Breast epithelium (tissue), 4 donors: Measurements from ENCODE around the gene TTC4. TPM values are rescaled to one million over a fixed set of nuclear protein-coding genes. Genes with fewer than 3 reads are reported as not detected.

Experiments
- DNase-seq, 2 donors: peaks; one replicate each; pipeline ENCODE4 v3.0.0-alpha.2; 2019; ENCODE audit warnings: low spot score in 2 of 2
- H3K27ac ChIP-seq, 2 donors: fragments of 200-600 bp; sonication (generic) in 1 of 2; one replicate each; pipeline ENCODE4 v1.5.1; 2016 to 2019; ENCODE audit warnings: mild to moderate bottlenecking in 1 of 2
- H3K27me3 ChIP-seq, 2 donors: fragments of 200-600 bp; sonication (generic) in 1 of 2; one replicate each; pipeline versions ENCODE4 v1.5.1 to v1.6.0; 2017 to 2019; ENCODE audit warnings: control low read depth in 1 of 2, mild to moderate bottlenecking in 1 of 2
- H3K36me3 ChIP-seq: fragments of 200-600 bp; one replicate; pipeline ENCODE4 v1.5.1; 2019
- H3K4me1 ChIP-seq, 2 donors: fragments of 200-600 bp; sonication (generic); one replicate each; pipeline ENCODE4 v1.5.1; 2016 to 2019; ENCODE audit warnings: control low read depth in 1 of 2
- H3K4me3 ChIP-seq, 3 donors: fragments of 200-600 bp; sonication (generic); 1 replicate in 2 of 3; 2 replicates in 1 of 3; pipeline ENCODE4 v1.5.1; 2016 to 2019; ENCODE audit warnings: mild to moderate bottlenecking in 3 of 3, moderate library complexity in 2 of 3
- H3K9me3 ChIP-seq, 2 donors: fragments of 200-600 bp; sonication (generic) in 1 of 2; one replicate each; pipeline ENCODE4 v1.5.1; 2016 to 2019; ENCODE audit warnings: control low read depth in 1 of 2
- POLR2A ChIP-seq: fragments of 450-650 bp; IDR thresholded peaks from one replicate; pipeline ENCODE4 v1.6.1; 2016; ENCODE audit warnings: antibody characterized with exemption, mild to moderate bottlenecking, moderate library complexity
- POLR2AphosphoS5 ChIP-seq, 3 donors: sonication (generic); formaldehyde crosslinking; IDR thresholded peaks; one replicate each; pipeline ENCODE4 v1.6.1; 2017; ENCODE audit warnings: antibody characterized with exemption in 3 of 3
- intact Hi-C: fragments of 100-400 bp; cut with DNase I; formaldehyde crosslinking; loops from one replicate; pipeline ENCODE4 v1.15.1; 2023; ENCODE audit warnings: low total_unique reads
- total RNA-seq, 3 donors: library from RNA; depleted of rRNA; stranded (reverse); fragments of >200 nt; gene quantifications; one replicate each; pipeline ENCODE4 v1.1.0, GENCODE V29; 2016
- TF ChIP-seq, protein P1 (sequence below), 3 donors: fragments of 450-650 bp; IDR thresholded peaks; one replicate each; pipeline ENCODE4 v1.5.1; 2016 to 2017; ENCODE audit warnings: antibody characterized with exemption in 3 of 3, mild to moderate bottlenecking in 3 of 3, moderate library complexity in 3 of 3

Gene TTC4
- total RNA-seq, 3 donors from 2014 or later = 18.2 to 33.8 (median 26.9) TPM

DNA sequence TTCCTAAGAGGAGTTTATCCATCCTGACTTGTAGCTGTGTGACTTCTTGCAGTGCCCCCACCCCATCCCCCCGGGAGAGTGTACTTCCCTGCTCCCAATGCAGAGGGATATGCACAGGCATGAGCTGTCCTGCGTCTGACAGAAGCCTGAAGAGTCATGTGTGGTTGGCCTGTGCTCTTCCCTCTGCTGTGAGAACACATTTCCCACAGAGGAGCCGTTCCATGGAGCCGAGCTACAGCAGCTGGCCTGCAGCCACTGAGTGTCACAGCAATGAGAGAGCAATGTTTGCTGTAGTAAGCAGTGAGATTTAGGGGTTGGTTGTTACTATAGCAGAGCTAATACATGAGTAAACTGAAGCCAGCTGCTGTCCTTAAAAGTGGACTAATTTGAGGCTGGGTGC, 26.6 kb downstream of the TTC4 start:
- no peak for DNase-seq
- Histone ChIP-seq H3K27me3 (no peaks in the 10 kb centered on the region), H3K4me1 (no peaks in the 10 kb centered on the region), H3K27ac (no peak overlapping the region), H3K4me3 (no peak overlapping the region), H3K9me3 (no peaks in the 10 kb centered on the region), H3K36me3 (peaks cover 5% of the 10 kb centered on the region)
- intact Hi-C loops = no loop called here
- TF ChIP-seq POLR2AphosphoS5 (IDR thresholded peaks at IDR 0.05) (no peak), POLR2A (no peak)
- TF ChIP-seq, protein P1, sequence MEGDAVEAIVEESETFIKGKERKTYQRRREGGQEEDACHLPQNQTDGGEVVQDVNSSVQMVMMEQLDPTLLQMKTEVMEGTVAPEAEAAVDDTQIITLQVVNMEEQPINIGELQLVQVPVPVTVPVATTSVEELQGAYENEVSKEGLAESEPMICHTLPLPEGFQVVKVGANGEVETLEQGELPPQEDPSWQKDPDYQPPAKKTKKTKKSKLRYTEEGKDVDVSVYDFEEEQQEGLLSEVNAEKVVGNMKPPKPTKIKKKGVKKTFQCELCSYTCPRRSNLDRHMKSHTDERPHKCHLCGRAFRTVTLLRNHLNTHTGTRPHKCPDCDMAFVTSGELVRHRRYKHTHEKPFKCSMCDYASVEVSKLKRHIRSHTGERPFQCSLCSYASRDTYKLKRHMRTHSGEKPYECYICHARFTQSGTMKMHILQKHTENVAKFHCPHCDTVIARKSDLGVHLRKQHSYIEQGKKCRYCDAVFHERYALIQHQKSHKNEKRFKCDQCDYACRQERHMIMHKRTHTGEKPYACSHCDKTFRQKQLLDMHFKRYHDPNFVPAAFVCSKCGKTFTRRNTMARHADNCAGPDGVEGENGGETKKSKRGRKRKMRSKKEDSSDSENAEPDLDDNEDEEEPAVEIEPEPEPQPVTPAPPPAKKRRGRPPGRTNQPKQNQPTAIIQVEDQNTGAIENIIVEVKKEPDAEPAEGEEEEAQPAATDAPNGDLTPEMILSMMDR (IDR thresholded peaks at IDR 0.05) = no peak

GRCh38 chr1:54743416-54744226, 28.0 kb downstream of the TTC4 start:
- Histone ChIP-seq H3K4me1 (no peaks in the 10 kb centered on the region), H3K9me3 (no peaks in the 10 kb centered on the region), H3K27ac (no peak overlapping the region), H3K4me3 (no peak overlapping the region), H3K36me3 (peaks cover 5% of the 10 kb centered on the region), H3K27me3 (no peaks in the 10 kb centered on the region)
- no peak for DNase-seq
- intact Hi-C loops = no loop called here
- TF ChIP-seq POLR2A (no peak), POLR2AphosphoS5 (IDR thresholded peaks at IDR 0.05) (no peak)
- TF ChIP-seq, protein P1 (IDR thresholded peaks at IDR 0.05) = no peak

GRCh38 chr1:54744696-54745095, 29.0 kb downstream of the TTC4 start:
- DNase-seq = no peak
- Histone ChIP-seq H3K36me3 (peaks cover 5% of the 10 kb centered on the region), H3K27me3 (no peaks in the 10 kb centered on the region), H3K4me3 (no peak overlapping the region), H3K9me3 (no peaks in the 10 kb centered on the region), H3K27ac (no peak overlapping the region), H3K4me1 (no peaks in the 10 kb centered on the region)
- TF ChIP-seq POLR2A = no peak
- no peak for TF ChIP-seq POLR2AphosphoS5 (IDR thresholded peaks at IDR 0.05)
- TF ChIP-seq, protein P1 (IDR thresholded peaks at IDR 0.05) = no peak
- intact Hi-C loops = no loop called here

DNA sequence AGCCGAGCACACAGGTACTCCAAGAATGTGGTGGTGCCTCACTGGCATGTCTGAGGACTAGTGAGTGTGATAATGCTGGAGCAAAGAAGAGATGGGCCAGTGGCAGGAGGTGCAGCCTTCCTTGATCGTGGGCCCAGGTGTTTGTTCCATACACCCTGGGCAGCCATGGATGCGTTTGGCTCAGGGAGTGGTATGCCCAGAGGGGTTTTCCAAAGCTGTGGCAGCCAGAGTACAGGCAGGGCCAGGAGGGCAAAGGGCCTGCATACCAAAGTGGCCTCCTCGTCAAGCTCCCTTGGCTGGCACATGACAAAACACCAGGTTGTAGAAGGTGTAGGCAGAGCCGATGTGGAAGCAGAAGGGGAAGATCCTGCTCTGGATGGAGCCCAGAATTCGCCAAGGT, 29.6 kb downstream of the TTC4 start:
- no peak for DNase-seq
- Histone ChIP-seq H3K27me3 (no peaks in the 10 kb centered on the region), H3K36me3 (peaks cover 5% of the 10 kb centered on the region), H3K4me1 (no peaks in the 10 kb centered on the region), H3K27ac (no peak overlapping the region), H3K9me3 (no peaks in the 10 kb centered on the region), H3K4me3 (no peak overlapping the region)
- TF ChIP-seq, protein P1 (IDR thresholded peaks at IDR 0.05) = no peak
- TF ChIP-seq POLR2AphosphoS5 (IDR thresholded peaks at IDR 0.05) (no peak), POLR2A (no peak)
- intact Hi-C loops = no loop called here

DNA sequence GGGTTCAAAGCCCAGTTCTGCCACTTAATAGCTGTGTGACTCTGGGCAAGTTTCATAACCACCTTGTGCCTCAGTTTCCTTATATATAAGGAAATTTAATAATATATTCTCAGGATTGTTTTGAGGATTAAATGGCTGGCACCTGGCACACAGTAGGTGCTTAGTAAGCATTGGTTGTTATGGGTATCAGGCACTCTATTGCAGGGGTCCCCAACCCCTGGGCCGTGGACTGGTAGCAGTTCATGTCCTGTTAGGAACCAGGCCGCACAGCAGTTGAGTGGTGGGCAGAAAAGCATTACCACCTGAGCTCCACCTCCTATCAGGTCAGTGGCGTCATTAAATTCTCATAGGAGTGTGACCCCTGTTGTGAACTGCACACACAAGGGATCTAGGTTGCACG, 30.2 kb downstream of the TTC4 start:
- intact Hi-C loops = no loop called here
- H3K9me3 ChIP-seq = no peaks in the 10 kb centered on the region
- H3K27ac ChIP-seq = no peak overlapping the region
- no peaks in the 10 kb centered on the region for H3K27me3 ChIP-seq
- no peaks in the 10 kb centered on the region for H3K4me1 ChIP-seq
- H3K4me3 ChIP-seq = no peak overlapping the region
- TF ChIP-seq, protein P1 (IDR thresholded peaks at IDR 0.05) = no peak
- no peak for TF ChIP-seq POLR2AphosphoS5 (IDR thresholded peaks at IDR 0.05)
- TF ChIP-seq POLR2A = no peak
- peaks cover 5% of the 10 kb centered on the region for H3K36me3 ChIP-seq
- no peak for DNase-seq
